Measurements from ENCODE around the gene TCP11L2.
A peak's percentile ranks its signal among the peaks of the same experiment; 100 is the strongest.

TCP11L2 gene

DNA sequence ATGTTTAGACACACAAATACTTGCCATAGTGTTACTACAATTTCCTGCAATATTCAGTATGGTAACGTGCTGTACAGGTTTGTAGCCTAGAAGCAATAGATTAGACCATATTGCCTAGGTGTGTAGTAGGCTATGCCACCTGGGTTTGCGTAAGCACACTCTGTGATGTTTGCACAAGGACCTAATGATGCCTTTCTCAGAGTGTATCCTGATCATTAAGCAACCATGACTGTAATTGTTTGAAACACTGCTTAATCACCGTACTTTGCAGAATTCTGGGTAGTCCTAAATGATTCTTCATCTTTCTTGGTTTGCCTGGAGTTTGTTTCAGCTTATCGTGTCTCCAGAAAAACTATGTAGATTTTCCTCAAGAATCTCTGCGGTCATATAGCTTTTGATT is 11.2 kb upstream of the TCP11L2 start:
- Histone ChIP-seq H3K36me3 (ENCODE audit: insufficient read depth, low read length) (no peaks in the 10 kb centered on the region), H3K9ac (ENCODE audit: low read depth, low read length) (no peak overlapping the region), H3K9me3 (ENCODE audit: control insufficient read depth, insufficient read depth, low read length) (no peaks in the 10 kb centered on the region), H3K4me1 (ENCODE audit: insufficient read depth, low read length) (no peaks in the 10 kb centered on the region)

DNA sequence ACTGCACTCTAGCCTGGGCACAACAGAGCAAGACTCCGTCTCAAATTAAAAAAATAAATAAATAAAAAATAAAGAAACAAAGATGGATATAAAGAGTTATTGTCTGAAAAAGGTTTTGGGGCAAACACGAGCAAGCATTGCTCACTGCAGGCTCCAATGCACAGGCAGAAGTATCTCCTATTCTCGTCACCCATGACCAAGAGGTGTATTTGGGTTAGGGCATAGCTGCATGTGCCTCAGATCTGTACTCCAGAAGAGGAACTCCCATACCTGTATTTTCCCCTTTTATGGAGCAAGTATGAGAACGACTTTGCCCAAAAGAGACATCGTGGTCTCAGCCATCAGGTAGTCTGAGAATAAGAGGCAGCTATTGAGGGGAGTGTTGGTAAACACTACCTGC is 10.2 kb upstream of the TCP11L2 start:
- no peak overlapping the region for H3K9ac ChIP-seq (ENCODE audit: low read depth, low read length)
- H3K4me1 ChIP-seq (ENCODE audit: insufficient read depth, low read length): no peaks in the 10 kb centered on the region

DNA sequence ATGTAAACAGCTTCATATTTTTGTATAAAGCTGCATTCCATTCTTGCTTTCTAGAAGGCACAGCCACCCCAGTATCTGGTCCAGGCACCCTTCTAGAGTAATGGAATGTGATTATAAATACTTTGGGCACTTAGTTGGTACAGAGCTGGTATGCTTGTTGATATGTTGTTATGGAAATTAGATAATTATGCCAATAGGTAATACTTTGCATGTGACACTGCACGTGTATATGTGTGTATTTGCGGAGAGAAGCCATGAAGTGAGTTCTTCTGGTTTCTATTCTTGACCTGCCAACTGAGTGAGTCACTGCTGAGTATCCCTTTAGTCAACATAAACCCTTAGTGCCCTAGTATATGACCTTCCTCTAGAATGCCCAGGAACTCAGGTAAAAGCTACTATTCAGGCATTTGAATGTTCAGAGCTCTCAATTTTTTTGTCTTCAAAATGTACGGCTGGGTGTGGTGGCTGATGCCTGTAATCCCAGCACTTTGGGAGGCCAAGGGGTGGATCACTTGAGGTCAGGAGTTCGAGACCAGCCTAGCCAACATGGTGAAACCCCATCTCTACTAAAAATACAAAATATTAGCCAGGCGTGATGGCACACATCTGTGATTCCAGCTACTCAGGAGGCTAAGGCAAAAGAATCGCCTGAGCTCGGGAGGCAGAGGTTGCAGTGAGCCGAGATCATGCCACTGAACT is 6.2 kb upstream of the TCP11L2 start:
- Histone ChIP-seq H3K36me3 (ENCODE audit: insufficient read depth, low read length) (no peaks in the 10 kb centered on the region), H3K9me3 (ENCODE audit: control insufficient read depth, insufficient read depth, low read length) (no peaks in the 10 kb centered on the region), H3K9ac (ENCODE audit: low read depth, low read length) (no peak overlapping the region), H3K4me1 (ENCODE audit: insufficient read depth, low read length) (peaks cover 8% of the 10 kb centered on the region; the same call in 1 of the 2 replicates)

More for the DNA sequence above, 10.2 kb upstream of the TCP11L2 start:
- no peaks in the 10 kb centered on the region for H3K36me3 ChIP-seq (ENCODE audit: insufficient read depth, low read length)
- H3K9me3 ChIP-seq (ENCODE audit: control insufficient read depth, insufficient read depth, low read length): no peaks in the 10 kb centered on the region

DNA sequence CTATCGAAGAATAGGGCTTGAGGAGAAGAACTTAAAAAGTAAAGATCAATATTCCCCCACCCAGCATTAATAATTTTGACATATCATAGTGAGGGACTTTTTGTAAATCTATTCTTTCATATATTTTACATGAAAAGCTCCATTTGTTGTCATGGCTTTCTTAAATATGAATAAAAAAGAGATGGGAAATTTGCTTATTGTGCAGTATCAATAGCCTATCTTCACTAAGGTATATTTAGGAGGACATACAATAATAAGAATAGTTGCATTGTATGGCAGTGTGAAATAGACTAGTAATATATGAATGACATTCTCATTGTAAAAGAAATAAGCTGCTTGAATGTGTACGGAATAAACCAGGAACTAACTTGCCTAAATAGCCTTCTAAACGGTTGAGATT is 5.5 kb upstream of the TCP11L2 start:
- H3K9me3 ChIP-seq (ENCODE audit: control insufficient read depth, insufficient read depth, low read length): no peaks in the 10 kb centered on the region
- H3K9ac ChIP-seq (ENCODE audit: low read depth, low read length): no peak overlapping the region
- peaks cover 11% of the 10 kb centered on the region; the same call in 1 of the 2 replicates for H3K4me1 ChIP-seq (ENCODE audit: insufficient read depth, low read length)
- no peaks in the 10 kb centered on the region for H3K36me3 ChIP-seq (ENCODE audit: insufficient read depth, low read length)

DNA sequence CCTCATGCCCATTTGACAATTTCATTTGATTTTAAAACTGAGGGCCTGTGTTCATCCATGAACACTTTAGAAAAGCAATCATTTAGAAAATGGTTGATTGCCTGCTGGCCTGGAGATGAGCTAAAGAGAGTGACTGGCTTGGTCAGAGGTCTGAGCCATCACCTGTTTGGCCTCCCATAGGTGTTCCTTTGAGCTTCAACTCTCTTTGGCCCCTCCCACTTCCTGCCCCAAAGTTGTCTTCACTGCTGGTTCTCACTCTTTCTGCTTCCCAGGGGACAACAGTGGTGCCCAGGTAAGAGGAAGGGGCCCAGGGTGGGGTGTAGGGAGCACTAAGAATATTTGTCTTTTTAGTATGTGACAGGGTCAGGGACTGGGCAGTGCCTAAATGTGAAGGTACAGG is 4.9 kb upstream of the TCP11L2 start:
- Histone ChIP-seq H3K36me3 (ENCODE audit: insufficient read depth, low read length) (no peaks in the 10 kb centered on the region), H3K9me3 (ENCODE audit: control insufficient read depth, insufficient read depth, low read length) (no peaks in the 10 kb centered on the region), H3K4me1 (ENCODE audit: insufficient read depth, low read length) (peaks cover 11% of the 10 kb centered on the region; the same call in 1 of the 2 replicates), H3K9ac (ENCODE audit: low read depth, low read length) (no peak overlapping the region)

DNA sequence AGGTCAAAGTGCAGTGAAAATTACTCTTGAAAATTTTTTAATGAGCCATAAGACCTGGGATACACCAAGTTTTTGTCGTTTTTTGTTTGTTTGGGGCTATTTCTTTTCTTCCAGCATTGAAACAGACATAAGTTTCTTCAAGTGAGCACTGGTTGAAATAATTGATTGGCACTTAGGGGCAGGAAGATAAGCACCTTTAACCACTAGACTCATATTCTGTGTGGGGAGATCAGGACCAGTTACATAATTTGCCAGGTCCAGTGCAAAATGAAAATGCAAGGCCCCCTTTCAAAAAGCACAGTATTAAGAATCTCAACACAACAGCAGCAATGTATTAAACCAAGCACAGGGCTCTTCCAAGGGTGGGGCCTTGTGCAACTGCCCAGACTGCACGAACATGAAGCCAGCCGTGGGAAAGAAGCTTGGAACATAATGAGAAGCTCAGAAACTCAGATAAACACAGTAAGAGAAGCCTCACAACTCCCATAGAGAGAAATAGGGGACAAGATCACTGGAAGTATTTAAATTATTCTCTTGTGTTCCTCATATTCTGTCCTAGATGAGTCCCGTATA is 3.2 kb upstream of the TCP11L2 start:
- peaks cover 11% of the 10 kb centered on the region; the same call in 1 of the 2 replicates for H3K4me1 ChIP-seq (ENCODE audit: insufficient read depth, low read length)
- H3K9me3 ChIP-seq (ENCODE audit: control insufficient read depth, insufficient read depth, low read length): no peaks in the 10 kb centered on the region
- H3K36me3 ChIP-seq (ENCODE audit: insufficient read depth, low read length): no peaks in the 10 kb centered on the region
- no peak overlapping the region for H3K9ac ChIP-seq (ENCODE audit: low read depth, low read length)

DNA sequence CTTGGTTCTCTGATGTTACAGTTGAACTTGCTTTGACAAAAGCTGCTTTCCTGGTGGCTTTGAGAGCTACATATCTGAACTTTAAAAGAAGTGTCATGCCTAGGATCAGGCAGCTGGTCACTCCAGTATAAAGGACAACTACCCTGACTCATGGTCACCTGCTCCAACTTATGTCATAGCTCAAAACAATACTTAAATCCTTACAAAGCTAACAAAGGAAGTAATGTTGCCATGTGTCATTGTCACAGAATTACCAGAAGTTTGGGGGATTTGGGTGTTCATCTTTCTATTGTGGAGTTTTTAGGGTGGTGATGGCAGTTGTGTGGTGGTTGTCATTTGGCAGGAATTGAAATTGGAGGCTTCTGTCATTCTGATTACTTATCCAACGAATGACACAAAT is 1.8 kb upstream of the TCP11L2 start:
- Histone ChIP-seq H3K36me3 (ENCODE audit: insufficient read depth, low read length) (no peaks in the 10 kb centered on the region), H3K9me3 (ENCODE audit: control insufficient read depth, insufficient read depth, low read length) (no peaks in the 10 kb centered on the region), H3K4me1 (ENCODE audit: insufficient read depth, low read length) (peaks cover 11% of the 10 kb centered on the region; the same call in 1 of the 2 replicates), H3K9ac (ENCODE audit: low read depth, low read length) (no peak overlapping the region)

DNA sequence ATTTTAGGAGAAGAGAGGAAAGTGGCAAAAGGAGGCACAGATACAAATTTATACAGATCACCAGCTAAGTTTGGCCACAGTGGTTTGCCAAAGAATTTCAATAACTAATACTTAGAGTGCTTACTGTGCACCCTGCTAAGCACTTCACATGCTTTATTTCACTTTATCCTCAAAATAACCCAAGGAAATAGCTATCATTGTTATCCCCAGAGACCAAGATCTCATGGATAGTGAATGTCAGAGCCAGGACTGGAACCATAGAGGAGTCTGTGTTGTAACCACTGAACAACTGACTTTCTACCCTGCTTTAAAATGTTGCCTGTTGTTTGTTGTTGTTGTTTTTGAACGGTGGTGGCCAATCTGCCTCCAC is 1.3 kb upstream of the TCP11L2 start:
- Histone ChIP-seq H3K9me3 (ENCODE audit: control insufficient read depth, insufficient read depth, low read length) (no peaks in the 10 kb centered on the region), H3K4me1 (ENCODE audit: insufficient read depth, low read length) (peaks cover 11% of the 10 kb centered on the region; the same call in 1 of the 2 replicates), H3K36me3 (ENCODE audit: insufficient read depth, low read length) (no peaks in the 10 kb centered on the region), H3K9ac (ENCODE audit: low read depth, low read length) (peak overlapping the region; percentile 66; the same call in 1 of the 2 replicates)

DNA sequence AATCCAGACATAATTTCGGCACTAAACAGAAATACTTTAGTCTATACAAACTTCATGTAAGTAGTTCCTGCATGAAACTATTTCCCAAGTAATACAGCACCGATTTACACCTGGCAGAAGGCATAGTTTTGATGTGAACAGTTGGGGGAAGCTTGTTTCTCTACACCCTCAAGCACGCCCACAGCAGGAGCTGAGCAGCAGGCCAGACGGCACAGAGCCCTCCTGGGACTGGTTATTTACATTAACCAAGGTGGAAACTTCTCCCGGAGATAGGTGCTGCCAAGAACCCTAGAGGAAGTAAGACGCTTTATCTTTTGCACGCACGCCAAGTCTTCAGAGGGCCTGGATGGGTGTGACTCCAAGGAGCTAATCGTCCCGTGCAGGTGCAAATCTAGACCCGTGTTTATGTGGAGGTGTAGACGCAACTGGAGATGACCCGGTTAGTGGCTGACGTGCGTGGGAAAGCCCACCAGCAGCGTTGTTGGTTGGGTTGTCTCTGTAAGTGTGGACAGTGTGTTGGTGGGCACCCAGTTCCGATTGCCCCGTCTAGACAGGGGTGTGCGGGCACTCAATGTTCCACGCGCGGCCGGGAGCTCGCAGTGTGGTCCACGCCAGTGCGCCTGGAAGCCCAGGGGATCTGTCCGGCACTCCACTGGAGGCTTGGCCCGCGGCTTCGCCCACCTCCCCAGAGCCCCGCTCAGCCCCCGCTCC is 767 bp upstream of the TCP11L2 start:
- H3K9ac ChIP-seq (ENCODE audit: low read depth, low read length): peak overlapping the region; percentile 66; the same call in 1 of the 2 replicates
- peaks cover 11% of the 10 kb centered on the region; the same call in 1 of the 2 replicates for H3K4me1 ChIP-seq (ENCODE audit: insufficient read depth, low read length)
- no peaks in the 10 kb centered on the region for H3K36me3 ChIP-seq (ENCODE audit: insufficient read depth, low read length)
- H3K9me3 ChIP-seq (ENCODE audit: control insufficient read depth, insufficient read depth, low read length): no peaks in the 10 kb centered on the region

DNA sequence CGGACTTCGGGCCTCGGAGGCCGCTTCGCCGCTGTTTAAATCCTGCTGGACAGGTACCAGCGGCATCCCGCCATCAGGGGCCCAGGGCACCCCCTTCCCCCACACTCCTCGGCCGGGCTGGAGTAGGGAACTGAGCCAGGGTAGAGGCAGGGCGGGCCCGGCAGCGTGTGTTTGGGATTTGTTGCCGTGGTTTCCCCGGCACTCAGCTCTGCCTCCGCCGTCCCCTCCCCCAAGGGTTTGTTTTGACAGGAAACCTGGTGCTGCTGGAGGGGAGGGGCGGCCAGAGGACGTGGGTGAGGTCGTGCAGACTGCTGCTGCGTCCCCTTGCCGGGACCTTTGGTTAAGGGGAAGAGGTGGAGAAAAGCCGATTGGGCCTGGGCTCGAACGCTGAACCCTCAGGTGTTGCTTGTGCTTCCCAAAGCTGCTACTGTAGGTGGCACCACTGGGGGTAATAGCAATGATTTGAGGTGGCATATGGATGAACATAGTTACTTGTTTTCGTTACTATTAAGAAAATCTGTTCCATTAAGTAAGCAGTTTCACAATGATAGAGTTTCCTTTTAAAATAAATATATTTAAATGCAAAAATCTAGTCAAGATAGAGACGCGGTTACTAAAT is 778 bp downstream of the TCP11L2 start:
- Histone ChIP-seq H3K9ac (ENCODE audit: low read depth, low read length) (peak overlapping the region; percentile 85; the same call in 1 of the 2 replicates), H3K4me1 (ENCODE audit: insufficient read depth, low read length) (peaks cover 11% of the 10 kb centered on the region; the same call in 1 of the 2 replicates), H3K36me3 (ENCODE audit: insufficient read depth, low read length) (no peaks in the 10 kb centered on the region), H3K9me3 (ENCODE audit: control insufficient read depth, insufficient read depth, low read length) (no peaks in the 10 kb centered on the region)

DNA sequence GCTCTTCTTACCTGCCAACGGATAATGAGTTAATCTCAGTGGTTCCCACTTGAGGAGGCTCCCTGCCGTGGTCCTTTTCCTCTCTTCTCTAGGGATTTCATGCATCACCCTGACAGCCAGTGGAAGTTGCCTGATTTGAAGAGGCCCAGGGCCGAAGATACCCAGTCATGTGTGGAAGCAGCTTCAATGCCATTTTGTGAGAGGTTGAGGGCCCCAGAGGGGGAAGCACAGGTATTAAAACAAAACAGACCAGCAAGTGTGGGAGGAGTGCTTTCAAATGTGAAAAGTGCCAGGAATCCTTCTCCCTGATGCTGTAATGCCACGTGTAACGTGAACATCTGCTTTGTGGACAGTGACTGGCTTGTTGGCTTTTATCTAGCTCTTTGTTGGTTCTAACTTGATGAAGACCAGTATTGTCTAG is 1.5 kb downstream of the TCP11L2 start:
- no peaks in the 10 kb centered on the region for H3K9me3 ChIP-seq (ENCODE audit: control insufficient read depth, insufficient read depth, low read length)
- H3K9ac ChIP-seq (ENCODE audit: low read depth, low read length): peak overlapping the region; percentile 85; the same call in 1 of the 2 replicates
- no peaks in the 10 kb centered on the region for H3K36me3 ChIP-seq (ENCODE audit: insufficient read depth, low read length)
- peaks cover 11% of the 10 kb centered on the region; the same call in 1 of the 2 replicates for H3K4me1 ChIP-seq (ENCODE audit: insufficient read depth, low read length)

DNA sequence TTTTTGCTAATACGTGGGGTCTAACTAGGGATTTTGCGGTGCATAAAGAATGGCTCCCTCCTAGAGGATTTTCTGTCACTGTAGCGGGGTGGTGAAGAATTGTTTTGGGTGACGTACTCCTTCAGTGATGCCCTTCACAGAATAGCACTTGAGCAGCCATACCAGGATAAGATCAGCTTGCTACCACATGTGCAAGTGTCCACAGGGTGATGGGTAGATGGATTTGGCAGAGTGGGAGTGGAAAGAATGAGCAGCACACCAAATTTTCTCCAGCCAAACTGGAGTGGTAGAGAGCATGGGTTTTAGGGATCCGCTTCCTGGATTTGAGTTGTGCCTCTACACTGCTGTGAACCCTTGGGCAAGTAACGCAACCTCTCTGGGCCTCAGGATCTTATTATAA is 2.3 kb downstream of the TCP11L2 start:
- Histone ChIP-seq H3K9ac (ENCODE audit: low read depth, low read length) (no peak overlapping the region), H3K36me3 (ENCODE audit: insufficient read depth, low read length) (no peaks in the 10 kb centered on the region), H3K4me1 (ENCODE audit: insufficient read depth, low read length) (peaks cover 11% of the 10 kb centered on the region; the same call in 1 of the 2 replicates), H3K9me3 (ENCODE audit: control insufficient read depth, insufficient read depth, low read length) (no peaks in the 10 kb centered on the region)

DNA sequence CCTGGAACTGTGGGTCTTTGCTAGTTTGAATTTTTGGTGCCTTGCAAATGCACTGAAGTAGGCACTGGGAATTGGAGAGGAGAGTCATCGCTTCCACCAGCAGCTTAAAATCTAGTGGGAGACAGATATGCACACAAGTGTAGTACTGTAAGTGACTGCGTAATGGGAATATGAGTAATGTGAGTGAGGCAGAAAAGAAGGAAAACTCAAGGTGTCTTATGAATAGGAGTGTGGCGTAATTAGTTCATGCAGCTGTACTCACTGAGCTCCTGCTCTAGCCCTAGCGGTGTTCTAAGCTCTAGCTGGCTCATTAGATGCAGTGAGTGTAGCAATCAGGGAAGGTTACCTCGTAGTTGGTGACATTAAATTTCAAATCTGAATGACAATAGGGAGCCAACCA is 2.8 kb downstream of the TCP11L2 start:
- Histone ChIP-seq H3K4me1 (ENCODE audit: insufficient read depth, low read length) (peaks cover 11% of the 10 kb centered on the region; the same call in 1 of the 2 replicates), H3K36me3 (ENCODE audit: insufficient read depth, low read length) (no peaks in the 10 kb centered on the region), H3K9me3 (ENCODE audit: control insufficient read depth, insufficient read depth, low read length) (no peaks in the 10 kb centered on the region), H3K9ac (ENCODE audit: low read depth, low read length) (no peak overlapping the region)

DNA sequence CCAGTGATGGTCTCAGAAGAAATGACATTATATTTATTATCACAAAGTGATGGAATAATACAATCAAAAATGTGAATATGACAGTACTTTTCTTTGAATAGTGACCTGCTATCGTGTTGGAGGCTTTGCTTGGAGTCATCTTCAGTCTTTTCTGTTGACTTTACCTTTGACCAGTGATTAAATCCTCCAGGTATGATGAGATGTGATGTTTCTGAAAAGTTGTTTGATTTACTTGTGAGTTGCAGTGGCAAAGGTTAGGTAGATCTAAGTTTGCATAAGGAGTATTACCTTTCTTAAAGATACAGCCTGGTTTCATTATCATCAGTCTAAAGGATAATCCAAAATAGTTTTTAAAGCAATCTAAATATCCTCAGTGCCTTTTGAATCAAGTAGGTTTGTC is 4.6 kb downstream of the TCP11L2 start:
- no peak overlapping the region for H3K9ac ChIP-seq (ENCODE audit: low read depth, low read length)
- no peaks in the 10 kb centered on the region for H3K36me3 ChIP-seq (ENCODE audit: insufficient read depth, low read length)
- H3K9me3 ChIP-seq (ENCODE audit: control insufficient read depth, insufficient read depth, low read length): no peaks in the 10 kb centered on the region
- no peaks in the 10 kb centered on the region for H3K4me1 ChIP-seq (ENCODE audit: insufficient read depth, low read length)
